Vagina (tissue), 2 donors: ENCODE results near the gene MTM1.

ENCODE experiments used
- CTCF ChIP-seq, 3 experiments: fragments of 450-650 bp in 2 of 3; fragments of 200-600 bp in 1 of 3; sonication (generic) in 1 of 3; IDR thresholded peaks; one replicate each; pipeline ENCODE4 v1.5.1; 2017 to 2019; ENCODE audit warnings: antibody characterized with exemption in 3 of 3, mild to moderate bottlenecking in 2 of 3, moderate library complexity in 2 of 3
- POLR2A ChIP-seq, 2 donors: fragments of 450-650 bp; IDR thresholded peaks; one replicate each; pipeline ENCODE4 v1.6.1; 2017; ENCODE audit warnings: antibody characterized with exemption in 2 of 2, mild to moderate bottlenecking in 2 of 2, moderate library complexity in 2 of 2
- POLR2AphosphoS5 ChIP-seq, 2 donors: sonication (generic); formaldehyde crosslinking; IDR thresholded peaks; one replicate each; pipeline ENCODE4 v1.9.0; 2017; ENCODE audit warnings: antibody characterized with exemption in 2 of 2, mild to moderate bottlenecking in 2 of 2, low read depth in 1 of 2; ENCODE audit not compliant: insufficient read depth in 1 of 2

GRCh38 chrX:150605603-150606002 lies 37.2 kb downstream of the MTM1 start:
- no peak for TF ChIP-seq POLR2A (IDR thresholded peaks at IDR 0.05)
- no peak for TF ChIP-seq POLR2AphosphoS5 (IDR thresholded peaks at IDR 0.05; ENCODE audit: insufficient read depth in 1 of 2, low read depth in 1 of 2)
- TF ChIP-seq CTCF (IDR thresholded peaks at IDR 0.05) = no peak
